HG03575 (cell line): ENCODE results near the gene MTA3.

Source experiments
- ATAC-seq: cut with Tn5 transposase; IDR thresholded peaks from one replicate; pipeline ENCODE4 v1.9.1; 2021; ENCODE audit not compliant: unreplicated experiment, insufficient number of reproducible peaks, low FRiP score; ENCODE audit errors: extremely low read depth

The MTA3 gene

DNA sequence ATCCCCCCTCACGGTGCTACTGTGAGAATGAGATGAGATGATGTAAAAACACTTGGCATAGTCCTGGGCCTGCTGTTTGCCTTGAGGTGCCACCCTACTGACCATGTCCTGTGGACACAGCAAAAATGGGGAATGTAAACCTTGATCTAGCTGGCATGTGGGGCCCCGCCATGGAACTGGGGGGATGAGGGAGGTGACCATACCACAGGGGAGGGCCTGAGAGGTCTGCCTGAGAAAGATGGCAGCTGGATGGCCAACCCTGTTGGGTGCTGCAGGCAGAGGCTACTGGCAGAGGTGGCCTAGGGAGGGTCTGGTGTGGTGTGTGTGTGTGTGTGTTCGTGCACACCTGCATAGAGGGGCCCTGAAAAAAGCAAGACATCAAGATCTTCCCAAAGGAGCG lies 223.2 kb downstream of the MTA3 start:
- no peak for ATAC-seq

- ATAC-seq: no peak
Observed at GRCh38 chr2:42792087-42792582, 223.7 kb downstream of the MTA3 start.

GRCh38 chr2:42792583-42793333 lies 224.3 kb downstream of the MTA3 start, which contains the start of gene HAAO:
TSS of gene HAAO (minus strand) at chr2:42792583. CDS start at chr2:42792536, 47 bp downstream.
- ATAC-seq: no peak

GRCh38 chr2:42793334-42794270 lies 225.2 kb downstream of the MTA3 start:
- no peak for ATAC-seq

DNA sequence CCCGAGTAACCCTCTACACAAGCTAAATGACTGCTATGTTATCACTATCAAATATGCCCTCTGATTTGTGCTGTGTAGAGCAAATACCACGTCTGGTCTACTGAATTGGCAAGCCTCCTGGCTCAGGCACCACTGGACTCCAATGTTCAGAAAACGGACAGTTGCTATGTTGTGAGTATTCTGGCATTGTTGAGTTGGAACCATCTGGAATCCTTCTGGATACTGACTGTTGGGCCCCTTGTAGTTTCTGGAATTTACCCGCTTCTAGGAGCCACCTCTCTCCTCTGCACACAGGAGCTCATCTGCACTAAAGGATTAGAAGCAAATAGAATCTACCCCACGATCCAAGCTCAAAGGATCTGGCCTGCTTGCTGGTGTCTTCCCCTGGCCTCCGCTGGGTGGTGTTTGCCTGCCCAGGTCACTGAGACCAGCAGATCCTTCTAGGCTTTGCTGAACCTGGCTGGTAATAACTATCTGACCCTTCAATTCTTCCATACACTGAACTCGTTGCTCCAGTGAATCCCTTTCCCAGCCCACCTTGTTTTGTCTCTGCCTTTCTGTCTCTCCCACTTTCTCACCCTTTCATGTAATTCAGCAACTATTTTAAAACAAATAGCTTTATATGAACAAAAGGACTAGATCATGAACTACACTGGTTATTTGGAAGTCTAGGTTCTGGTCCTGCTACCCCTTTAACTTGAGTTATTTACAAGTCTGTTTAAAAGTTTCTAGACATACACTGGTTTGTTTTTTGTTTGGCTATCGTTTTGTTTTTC lies 226.0 kb downstream of the MTA3 start:
- ATAC-seq: no peak

- no peak for ATAC-seq
Observed at GRCh38 chr2:42795275-42795674, 226.8 kb downstream of the MTA3 start.

GRCh38 chr2:42795841-42796301 lies 227.4 kb downstream of the MTA3 start:
- no peak for ATAC-seq

GRCh38 chr2:42796427-42797248 lies 228.2 kb downstream of the MTA3 start:
- peak; percentile 30 for ATAC-seq

DNA sequence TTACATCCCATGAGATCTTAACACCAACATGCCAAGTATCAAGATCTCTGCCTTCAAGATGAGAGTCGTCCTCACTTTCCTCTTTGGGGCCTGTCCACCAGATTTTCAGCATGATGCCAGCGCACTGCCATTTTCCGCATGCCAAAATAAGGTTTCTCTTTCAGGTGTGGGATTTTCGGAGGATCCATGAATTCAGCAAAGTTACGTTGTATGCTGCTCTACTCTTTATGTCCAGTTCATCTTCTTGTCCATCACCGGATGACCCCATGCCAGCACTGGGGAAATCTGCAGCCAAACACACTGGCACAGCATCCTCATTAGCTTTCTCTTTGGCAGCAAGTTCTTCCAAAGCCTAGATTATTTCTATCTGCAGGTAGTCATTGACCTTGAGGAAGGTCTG lies 228.8 kb downstream of the MTA3 start:
- ATAC-seq: no peak

GRCh38 chr2:42799881-42800280 lies 231.4 kb downstream of the MTA3 start:
- no peak for ATAC-seq

GRCh38 chr2:42800461-42800962 lies 232.1 kb downstream of the MTA3 start:
- no peak for ATAC-seq

GRCh38 chr2:42800981-42801380 lies 232.5 kb downstream of the MTA3 start:
- no peak for ATAC-seq

GRCh38 chr2:42801381-42801780 lies 232.9 kb downstream of the MTA3 start:
- no peak for ATAC-seq

DNA sequence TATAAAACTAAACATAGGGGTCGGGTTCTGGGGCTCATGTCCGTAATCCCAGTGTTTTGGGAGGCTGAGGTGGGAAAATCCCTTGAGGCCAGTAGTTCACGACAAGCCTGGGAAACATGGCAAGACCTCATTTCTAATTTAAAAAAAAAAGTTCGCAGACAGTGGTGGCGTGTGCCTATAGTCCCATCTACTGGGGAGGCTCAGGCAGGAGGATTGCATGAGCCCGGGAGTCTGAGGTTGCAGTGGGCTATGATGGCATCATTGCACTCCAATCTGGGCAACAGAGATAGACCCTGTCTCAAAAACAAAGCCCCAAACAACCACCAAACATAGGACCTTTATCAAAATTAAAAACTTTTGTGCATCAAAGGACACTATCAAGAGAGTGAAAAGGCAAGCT lies 233.7 kb downstream of the MTA3 start:
- no peak for ATAC-seq

DNA sequence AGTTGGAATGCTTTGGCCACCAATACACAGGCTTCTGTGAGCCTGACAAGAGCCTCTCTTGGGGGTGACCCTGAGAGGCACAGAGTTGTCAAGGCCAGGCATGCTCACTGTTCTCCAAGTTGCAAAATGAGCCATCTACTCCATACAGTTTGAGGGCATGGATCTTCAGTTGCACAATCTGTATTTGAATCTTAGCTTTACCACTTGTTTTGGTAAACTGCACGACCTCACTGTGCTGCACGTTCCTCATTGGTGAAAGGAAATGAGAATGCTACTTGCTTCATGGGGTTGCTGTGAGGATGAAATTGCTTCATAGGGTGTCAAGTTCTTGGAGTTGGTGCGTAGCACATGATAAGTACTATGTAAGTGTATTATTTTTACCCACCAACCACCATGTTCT lies 235.9 kb downstream of the MTA3 start:
- no peak for ATAC-seq

- ATAC-seq: no peak
Observed at GRCh38 chr2:42804891-42805290, 236.5 kb downstream of the MTA3 start.
